H1 (cell line): ENCODE data around the gene WIPF3. TPM values are rescaled to one million over a fixed set of nuclear protein-coding genes. Genes with fewer than 3 reads are reported as not detected.

Experiments used
- ATF3 ChIP-seq: IDR thresholded peaks from 2 replicates; pipeline ENCODE4 v1.6.1; 2011; ENCODE audit warnings: low read depth, mild to moderate bottlenecking, low read length; ENCODE audit not compliant: insufficient read depth
- CHD1 ChIP-seq: IDR thresholded peaks from 2 replicates; pipeline ENCODE4 v1.6.1; 2012; ENCODE audit warnings: low read depth, low read length, improper control_type of control experiment
- CHD2 ChIP-seq: IDR thresholded peaks from 2 replicates; pipeline ENCODE4 v1.6.1; 2012; ENCODE audit warnings: low read length, improper control_type of control experiment
- CREB1 ChIP-seq: IDR thresholded peaks from 2 replicates; pipeline ENCODE4 v1.6.1; 2012; ENCODE audit warnings: inconsistent platforms
- HDAC6 ChIP-seq: IDR thresholded peaks from one replicate; pipeline ENCODE4 v1.7.1; 2012; ENCODE audit warnings: low read depth, mild to moderate bottlenecking, inconsistent platforms, low read length, moderate library complexity
- SP1 ChIP-seq: IDR thresholded peaks from 2 replicates; pipeline ENCODE4 v1.6.1; 2011; ENCODE audit warnings: low read depth, low read length
- polyA plus RNA-seq, 7 experiments: library from polyadenylated mRNA; depleted of rRNA in 3 of 7; stranded (reverse) in 5 of 7; unstranded in 2 of 7; fragments of >200 nt in 5 of 7; fragments of 200-250 nt in 2 of 7; gene quantifications; 1 replicate in 5 of 7; 2 replicates in 1 of 7; 4 replicates in 1 of 7; pipeline versions ENCODE4 v1.2.1 to v1.2.3, GENCODE V29; 2011 to 2013; ENCODE audit warnings: missing spikeins in 2 of 7, mixed read lengths in 2 of 7
- total RNA-seq: library from RNA; stranded (reverse); fragmentation: NEBNext Ultra II Directional; extraction: Animal tissue kit (Norgen Biotek cat#: 25700); gene quantifications from 2 replicates; pipeline ENCODE4 v1.2.1, GENCODE V29; 2021

The WIPF3 gene
- total and polyA plus RNA-seq, 2 of the 8 experiments (the other 6 are each of a cell fraction or from before 2014, with no cell fraction given): 5.0 to 12.1 TPM

- TF ChIP-seq CHD1 (no peak), ATF3 (no peak), CREB1 (no peak), CHD2 (no peak), HDAC6 (no peak), SP1 (no peak)
Measured at GRCh38 chr7:29935111-29935510, 128.8 kb downstream of the WIPF3 start (continued).
